Measurements from ENCODE around the gene DUSP28. TPM values are rescaled to one million over a fixed set of nuclear protein-coding genes. Genes with fewer than 3 reads are reported as not detected.

The DUSP28 gene
- total and polyA plus RNA-seq, 2 of the 13 experiments (the other 11 are each of a cell fraction or from before 2014, with no cell fraction given) = 5.2 to 8.6 TPM

- TF ChIP-seq HNF1A (IDR thresholded peaks at IDR 0.05; ENCODE audit: low read depth) = no peak
- no peak for TF ChIP-seq HNF1A (CRISPR knock-in tag; IDR thresholded peaks at IDR 0.05; ENCODE audit: borderline replicate concordance)
- peak; percentile 80; the same call in 1 of the 2 replicates for TF ChIP-seq ZNF709 (CRISPR knock-in tag; IDR thresholded peaks at IDR 0.05)
- 0 out of 2 replicates have a peak, but pooled peaks have one; percentile 47 for TF ChIP-seq ZNF564 (CRISPR knock-in tag; IDR thresholded peaks at IDR 0.05)
- no peak for TF ChIP-seq HNRNPUL1 (IDR thresholded peaks at IDR 0.05; ENCODE audit: low read depth, low read length)
- TF ChIP-seq ZMYM3 (CRISPR knock-in tag; IDR thresholded peaks at IDR 0.05) = peak; percentile 69; the same call in 1 of the 2 replicates
- TF ChIP-seq ZNF432 (CRISPR knock-in tag; IDR thresholded peaks at IDR 0.05; ENCODE audit: borderline replicate concordance) = no peak
- TF ChIP-seq SAFB2 (CRISPR knock-in tag; IDR thresholded peaks at IDR 0.05; ENCODE audit: borderline replicate concordance, low read depth) = peak; percentile 29; the same call in 1 of the 2 replicates
- no peak for TF ChIP-seq NR2C2 (CRISPR knock-in tag; IDR thresholded peaks at IDR 0.05; ENCODE audit: borderline replicate concordance)
- TF ChIP-seq RELA (CRISPR knock-in tag; IDR thresholded peaks at IDR 0.05) = no peak
- TF ChIP-seq THAP11 (CRISPR knock-in tag; IDR thresholded peaks at IDR 0.05) = peak; percentile 88
- TF ChIP-seq ZNF639 (CRISPR knock-in tag; conservative IDR thresholded peaks at IDR 0.05) = 0 out of 2 replicates have a peak, but pooled peaks have one; percentile 24
- peak; percentile 80 for TF ChIP-seq GATAD1 (CRISPR knock-in tag; IDR thresholded peaks at IDR 0.05)
- TF ChIP-seq USF2 (IDR thresholded peaks at IDR 0.05; ENCODE audit: low read depth, low read length) = no peak
- no peak; the same call in 1 of the 2 replicates for TF ChIP-seq USF2 (CRISPR knock-in tag; IDR thresholded peaks at IDR 0.05; ENCODE audit: borderline replicate concordance)
- no peak; the same call in 1 of the 2 replicates for TF ChIP-seq ZSCAN21 (CRISPR knock-in tag; IDR thresholded peaks at IDR 0.05; ENCODE audit: borderline replicate concordance)
- 0 out of 2 replicates have a peak, but pooled peaks have one; percentile 15 for TF ChIP-seq CBFB (CRISPR knock-in tag; IDR thresholded peaks at IDR 0.05)
- TF ChIP-seq ZNF512B (CRISPR knock-in tag; IDR thresholded peaks at IDR 0.05; ENCODE audit: borderline replicate concordance) = no peak
- peak; percentile 72 for TF ChIP-seq STAG1 (CRISPR knock-in tag; IDR thresholded peaks at IDR 0.05)
These were observed 44.3 kb downstream of the DUSP28 start (continued) for GRCh38 chr2:240604291-240604938.
